ENCODE data around the gene MRPS11.
"Not testable (repeated sequence)": the region's sequence is repeated elsewhere in the genome, so short reads cannot be mapped to it uniquely, and the experiment has no call there.

MRPS11 gene

GRCh38 chr15:88489321-88489720 lies 21.8 kb downstream of the MRPS11 start:
- no peak overlapping the region for H3K4me3 ChIP-seq (ENCODE audit: low read depth, low read length)

- no peak overlapping the region for H3K4me3 ChIP-seq (ENCODE audit: low read depth, low read length)
These were observed 22.5 kb downstream of the MRPS11 start for GRCh38 chr15:88490036-88490435.

GRCh38 chr15:88491158-88491557 lies 23.6 kb downstream of the MRPS11 start:
- H3K4me3 ChIP-seq (ENCODE audit: low read depth, low read length), result no peak overlapping the region

GRCh38 chr15:88493844-88494243 lies 26.3 kb downstream of the MRPS11 start:
- H3K4me3 ChIP-seq (ENCODE audit: low read depth, low read length), result no peak overlapping the region

GRCh38 chr15:88497109-88497765 lies 29.7 kb downstream of the MRPS11 start:
- no peak overlapping the region for H3K4me3 ChIP-seq (ENCODE audit: low read depth, low read length)

- H3K4me3 ChIP-seq (ENCODE audit: low read depth, low read length), result no peak overlapping the region
These were observed 31.5 kb downstream of the MRPS11 start for GRCh38 chr15:88498996-88499395.

GRCh38 chr15:88504445-88504844 lies 36.9 kb downstream of the MRPS11 start:
- no peak overlapping the region for H3K4me3 ChIP-seq (ENCODE audit: low read depth, low read length)

- H3K4me3 ChIP-seq (ENCODE audit: low read depth, low read length), result no peak overlapping the region
These were observed 38.2 kb downstream of the MRPS11 start for GRCh38 chr15:88505721-88506120.

GRCh38 chr15:88506628-88507027 lies 39.1 kb downstream of the MRPS11 start:
- no peak overlapping the region for H3K4me3 ChIP-seq (ENCODE audit: low read depth, low read length)

GRCh38 chr15:88509321-88509720 lies 41.8 kb downstream of the MRPS11 start:
- H3K4me3 ChIP-seq (ENCODE audit: low read depth, low read length), result no peak overlapping the region

GRCh38 chr15:88509964-88510363 lies 42.5 kb downstream of the MRPS11 start:
- no peak overlapping the region for H3K4me3 ChIP-seq (ENCODE audit: low read depth, low read length)

GRCh38 chr15:88511161-88511560 lies 43.7 kb downstream of the MRPS11 start:
- no peak overlapping the region for H3K4me3 ChIP-seq (ENCODE audit: low read depth, low read length)

GRCh38 chr15:88512078-88512477 lies 44.6 kb downstream of the MRPS11 start:
- H3K4me3 ChIP-seq (ENCODE audit: low read depth, low read length), result no peak overlapping the region

GRCh38 chr15:88512601-88513000 lies 45.1 kb downstream of the MRPS11 start:
- no peak overlapping the region for H3K4me3 ChIP-seq (ENCODE audit: low read depth, low read length)

- no peak overlapping the region for H3K4me3 ChIP-seq (ENCODE audit: low read depth, low read length)
These were observed 45.7 kb downstream of the MRPS11 start for GRCh38 chr15:88513195-88513594.

GRCh38 chr15:88518903-88519302 lies 51.4 kb downstream of the MRPS11 start:
- no peak overlapping the region for H3K4me3 ChIP-seq (ENCODE audit: low read depth, low read length)

- not testable (repeated sequence) for H3K4me3 ChIP-seq (ENCODE audit: low read depth, low read length)
These were observed 56.6 kb downstream of the MRPS11 start for GRCh38 chr15:88524094-88524493.

- no peak overlapping the region for H3K4me3 ChIP-seq (ENCODE audit: low read depth, low read length)
These were observed 57.9 kb downstream of the MRPS11 start for GRCh38 chr15:88525418-88525817.

GRCh38 chr15:88526247-88526879 lies 58.9 kb downstream of the MRPS11 start:
- H3K4me3 ChIP-seq (ENCODE audit: low read depth, low read length), result no peak overlapping the region

- H3K4me3 ChIP-seq (ENCODE audit: low read depth, low read length), result no peak overlapping the region
These were observed 61.6 kb downstream of the MRPS11 start for GRCh38 chr15:88529021-88529630.
